Stomach (tissue), 4 donors: ENCODE data around the gene GMDS.

ENCODE experiments used
- CTCF ChIP-seq, 7 experiments: fragments of 450-650 bp in 4 of 7; fragments of 200-600 bp in 3 of 7; sonication (generic) in 3 of 7; IDR thresholded peaks; one replicate each; pipeline ENCODE4 v1.5.1; 2016 to 2019; ENCODE audit warnings: antibody characterized with exemption in 7 of 7, control low read depth in 2 of 7, mild to moderate bottlenecking in 1 of 7
- POLR2AphosphoS5 ChIP-seq, 3 donors: sonication (generic); formaldehyde crosslinking; IDR thresholded peaks; one replicate each; pipeline ENCODE4 v1.6.1; 2016; ENCODE audit warnings: antibody characterized with exemption in 3 of 3

GRCh38 chr6:1947922-1948321, 297.5 kb downstream of the GMDS start:
- TF ChIP-seq CTCF (IDR thresholded peaks at IDR 0.05), result no peak
- TF ChIP-seq POLR2AphosphoS5 (IDR thresholded peaks at IDR 0.05), result no peak
